Ascending aorta (tissue), 2 donors: ENCODE measurements around the gene ZNF575. TPM values are rescaled to one million over a fixed set of nuclear protein-coding genes. Genes with fewer than 3 reads are reported as not detected.

Source experiments
- DNase-seq, 2 donors: peaks; one replicate each; pipeline ENCODE4 v3.0.0-alpha.2; 2019; ENCODE audit warnings: low spot score in 2 of 2
- H3K27ac ChIP-seq, 2 donors: fragments of 200-600 bp; sonication (generic); one replicate each; pipeline ENCODE4 v1.5.1; 2016 to 2017; ENCODE audit warnings: mild to moderate bottlenecking in 1 of 2
- H3K27me3 ChIP-seq: fragments of 200-600 bp; sonication (generic); one replicate; pipeline ENCODE4 v1.5.1; 2017
- H3K36me3 ChIP-seq, 2 donors: fragments of 200-600 bp; sonication (generic); one replicate each; pipeline ENCODE4 v1.5.1; 2016
- H3K4me1 ChIP-seq, 2 donors: fragments of 200-600 bp; sonication (generic); one replicate each; pipeline ENCODE4 v1.5.1; 2016 to 2017; ENCODE audit warnings: mild to moderate bottlenecking in 1 of 2
- H3K4me3 ChIP-seq, 2 donors: fragments of 200-600 bp; sonication (generic); one replicate each; pipeline ENCODE4 v1.5.1; 2016 to 2017; ENCODE audit warnings: mild to moderate bottlenecking in 1 of 2
- H3K9me3 ChIP-seq, 2 donors: fragments of 200-600 bp; sonication (generic); one replicate each; pipeline ENCODE4 v1.5.1; 2016
- intact Hi-C: fragments of 100-400 bp; cut with DNase I; formaldehyde crosslinking; loops from one replicate; pipeline ENCODE4 v1.15.1; 2023
- total RNA-seq: library from RNA; depleted of rRNA; stranded (reverse); fragments of >200 nt; gene quantifications from one replicate; pipeline ENCODE4 v1.1.0, GENCODE V29; 2016
- TF ChIP-seq, protein P1 (sequence below), 3 experiments: fragments of 200-600 bp in 2 of 3; fragments of 450-650 bp in 1 of 3; sonication (generic) in 2 of 3; IDR thresholded peaks; one replicate each; pipeline ENCODE4 v1.5.1; 2016 to 2019; ENCODE audit warnings: antibody characterized with exemption in 3 of 3, mild to moderate bottlenecking in 1 of 3, moderate library complexity in 1 of 3

Gene ZNF575
- total RNA-seq, 1 donor from 2014 or later = not detected

DNA sequence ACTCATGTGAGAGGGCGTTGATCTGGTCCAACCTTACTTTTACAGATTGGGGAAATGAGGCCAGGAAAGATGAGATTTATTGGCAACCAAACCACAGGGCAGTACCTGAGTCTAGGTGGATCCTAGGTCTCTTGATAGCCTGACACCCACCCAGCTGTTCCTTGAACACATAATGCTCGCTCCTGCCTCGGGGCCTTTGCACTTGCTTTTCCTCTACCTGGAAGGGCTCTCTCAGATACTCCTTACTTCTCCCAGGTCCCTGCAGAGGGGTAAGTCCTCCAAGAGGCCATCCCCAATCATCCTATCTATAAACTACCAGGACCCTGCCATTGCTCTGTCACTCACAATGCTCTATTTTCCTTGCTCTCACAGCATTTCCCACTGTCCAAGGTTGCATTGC is 7.4 kb downstream of the ZNF575 start:
- peaks cover 0 to 10% of the 10 kb centered on the region in 2 donors for H3K9me3 ChIP-seq
- H3K27ac ChIP-seq = no peak overlapping the region
- H3K27me3 ChIP-seq = no peaks in the 10 kb centered on the region
- H3K4me1 ChIP-seq = peaks cover 0 to under 1% of the 10 kb centered on the region in 2 donors
- DNase-seq = no peak
- intact Hi-C loops = no loop called here
- TF ChIP-seq, protein P1, sequence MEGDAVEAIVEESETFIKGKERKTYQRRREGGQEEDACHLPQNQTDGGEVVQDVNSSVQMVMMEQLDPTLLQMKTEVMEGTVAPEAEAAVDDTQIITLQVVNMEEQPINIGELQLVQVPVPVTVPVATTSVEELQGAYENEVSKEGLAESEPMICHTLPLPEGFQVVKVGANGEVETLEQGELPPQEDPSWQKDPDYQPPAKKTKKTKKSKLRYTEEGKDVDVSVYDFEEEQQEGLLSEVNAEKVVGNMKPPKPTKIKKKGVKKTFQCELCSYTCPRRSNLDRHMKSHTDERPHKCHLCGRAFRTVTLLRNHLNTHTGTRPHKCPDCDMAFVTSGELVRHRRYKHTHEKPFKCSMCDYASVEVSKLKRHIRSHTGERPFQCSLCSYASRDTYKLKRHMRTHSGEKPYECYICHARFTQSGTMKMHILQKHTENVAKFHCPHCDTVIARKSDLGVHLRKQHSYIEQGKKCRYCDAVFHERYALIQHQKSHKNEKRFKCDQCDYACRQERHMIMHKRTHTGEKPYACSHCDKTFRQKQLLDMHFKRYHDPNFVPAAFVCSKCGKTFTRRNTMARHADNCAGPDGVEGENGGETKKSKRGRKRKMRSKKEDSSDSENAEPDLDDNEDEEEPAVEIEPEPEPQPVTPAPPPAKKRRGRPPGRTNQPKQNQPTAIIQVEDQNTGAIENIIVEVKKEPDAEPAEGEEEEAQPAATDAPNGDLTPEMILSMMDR (IDR thresholded peaks at IDR 0.05) = no peak
- H3K36me3 ChIP-seq = peaks cover 56 to 61% of the 10 kb centered on the region in 2 donors
- no peak overlapping the region for H3K4me3 ChIP-seq

GRCh38 chr19:43541920-43542650 is 9.1 kb downstream of the ZNF575 start:
- Histone ChIP-seq H3K27me3 (no peaks in the 10 kb centered on the region), H3K9me3 (peaks cover 0 to 10% of the 10 kb centered on the region in 2 donors), H3K4me1 (no peaks in the 10 kb centered on the region), H3K36me3 (peaks cover 65 to 74% of the 10 kb centered on the region in 2 donors), H3K27ac (no peak overlapping the region), H3K4me3 (no peak overlapping the region)
- TF ChIP-seq, protein P1 (IDR thresholded peaks at IDR 0.05) = no peak
- no peak for DNase-seq
- intact Hi-C loops = no loop called here

- H3K4me1 ChIP-seq = no peaks in the 10 kb centered on the region
- H3K9me3 ChIP-seq = peaks cover 0 to 2% of the 10 kb centered on the region in 2 donors
- no peak overlapping the region for H3K4me3 ChIP-seq
- no peak for DNase-seq
- TF ChIP-seq, protein P1 (IDR thresholded peaks at IDR 0.05) = no peak
- H3K36me3 ChIP-seq = peaks cover 57 to 58% of the 10 kb centered on the region in 2 donors
- intact Hi-C loops = no loop called here
- H3K27me3 ChIP-seq = no peaks in the 10 kb centered on the region
- H3K27ac ChIP-seq = no peak overlapping the region
These were observed 11.1 kb downstream of the ZNF575 start for GRCh38 chr19:43544077-43544476.

- Histone ChIP-seq H3K36me3 (peaks cover 53 to 60% of the 10 kb centered on the region in 2 donors), H3K4me3 (no peak overlapping the region), H3K9me3 (no peaks in the 10 kb centered on the region), H3K27ac (no peak overlapping the region), H3K27me3 (no peaks in the 10 kb centered on the region), H3K4me1 (no peaks in the 10 kb centered on the region)
- TF ChIP-seq, protein P1 (IDR thresholded peaks at IDR 0.05) = no peak
- DNase-seq = no peak
- intact Hi-C loops = no loop called here
These were observed 12.3 kb downstream of the ZNF575 start for GRCh38 chr19:43545276-43545675.

DNA sequence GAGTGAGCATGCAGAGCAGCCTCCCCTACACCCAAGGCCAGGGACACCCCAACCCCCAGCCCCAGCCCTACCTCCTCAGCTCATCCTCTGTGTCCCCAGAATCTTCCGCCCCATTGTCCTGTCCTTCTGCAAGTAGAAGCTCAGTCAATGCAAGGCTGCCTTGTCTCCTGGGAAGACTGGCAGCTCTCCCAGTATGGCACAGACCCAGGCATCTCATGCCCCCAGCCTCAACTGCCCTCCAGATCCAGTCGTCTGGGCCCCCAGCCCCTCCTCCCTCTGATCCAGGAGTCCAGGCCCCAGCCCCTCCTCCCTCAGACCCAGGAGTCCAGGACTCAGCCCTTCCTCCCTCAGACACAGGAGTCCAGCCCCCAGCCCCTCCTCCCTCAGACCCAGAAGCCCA is 13.0 kb downstream of the ZNF575 start:
- TF ChIP-seq, protein P1 (IDR thresholded peaks at IDR 0.05) = no peak
- H3K36me3 ChIP-seq = peaks cover 61 to 62% of the 10 kb centered on the region in 2 donors

More for the DNA sequence above, 13.0 kb downstream of the ZNF575 start:
- intact Hi-C loops = no loop called here
- Histone ChIP-seq H3K27me3 (no peaks in the 10 kb centered on the region), H3K9me3 (no peaks in the 10 kb centered on the region), H3K4me3 (no peak overlapping the region), H3K4me1 (no peaks in the 10 kb centered on the region), H3K27ac (no peak overlapping the region)
- DNase-seq = no peak
